ELR (cell line): ENCODE data around the gene RNF220.

ENCODE experiments used
- DNase-seq: peaks from one replicate; pipeline ENCODE4 v3.0.0-alpha.2; 2015; ENCODE audit warnings: low read depth

RNF220 gene

DNA sequence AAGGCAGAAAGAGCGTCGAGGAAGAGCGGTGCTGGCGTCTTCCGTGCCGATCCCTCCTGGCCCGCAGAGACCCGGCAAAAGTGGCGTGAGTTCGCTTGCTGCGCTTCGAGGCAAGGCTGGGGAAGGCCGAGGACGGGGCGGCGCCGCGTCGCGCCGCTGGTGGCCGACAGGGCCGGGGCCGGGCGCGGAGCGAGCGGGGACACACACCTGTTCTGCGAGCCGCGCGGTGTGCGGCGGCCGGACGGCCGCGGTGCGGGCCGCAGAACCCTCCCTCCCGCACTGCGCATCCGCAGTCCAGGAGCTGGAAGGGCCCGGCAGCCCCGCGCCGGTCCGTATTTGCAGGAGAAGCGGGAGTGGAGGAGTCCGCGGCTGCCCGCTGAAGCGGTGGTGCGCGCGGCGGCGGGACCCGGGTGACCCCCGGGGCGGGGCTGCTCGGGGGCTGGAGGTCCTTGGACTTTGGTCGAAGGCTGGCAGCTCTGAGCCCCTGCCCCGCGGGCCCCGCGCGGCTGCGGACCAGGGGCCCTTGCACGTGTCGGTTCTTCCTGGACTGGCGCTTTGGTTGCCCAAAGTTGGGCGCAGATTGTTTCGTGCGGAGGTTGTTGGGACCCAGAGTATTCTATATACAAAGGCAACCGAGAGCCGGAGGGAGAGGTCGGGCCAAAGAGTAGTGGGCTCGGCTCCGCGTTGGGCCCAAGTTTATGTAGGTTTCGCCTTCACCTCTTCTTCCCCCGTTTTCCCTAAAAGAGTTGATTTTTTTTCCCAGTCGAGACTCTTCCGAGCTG is 2.6 kb downstream of the RNF220 start:
- DNase-seq: no peak

DNA sequence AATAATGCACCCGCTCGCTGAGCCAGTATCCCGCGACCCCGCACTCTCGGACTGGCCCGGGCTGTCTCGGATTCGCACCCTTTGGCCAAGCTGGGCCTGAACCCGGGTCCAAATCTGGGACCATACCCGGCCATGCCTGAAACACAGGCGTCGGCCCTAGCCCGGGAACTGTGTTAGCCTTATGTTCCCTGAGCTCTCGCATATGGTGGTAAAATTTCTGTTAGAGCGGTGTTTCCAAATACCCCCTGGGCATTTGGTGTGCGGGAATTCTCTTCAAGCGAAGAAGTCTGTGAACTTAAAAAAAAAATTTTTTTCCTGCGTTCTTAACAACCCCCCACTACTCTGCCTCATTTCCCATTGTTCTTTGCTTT is 3.1 kb downstream of the RNF220 start:
- no peak for DNase-seq

DNA sequence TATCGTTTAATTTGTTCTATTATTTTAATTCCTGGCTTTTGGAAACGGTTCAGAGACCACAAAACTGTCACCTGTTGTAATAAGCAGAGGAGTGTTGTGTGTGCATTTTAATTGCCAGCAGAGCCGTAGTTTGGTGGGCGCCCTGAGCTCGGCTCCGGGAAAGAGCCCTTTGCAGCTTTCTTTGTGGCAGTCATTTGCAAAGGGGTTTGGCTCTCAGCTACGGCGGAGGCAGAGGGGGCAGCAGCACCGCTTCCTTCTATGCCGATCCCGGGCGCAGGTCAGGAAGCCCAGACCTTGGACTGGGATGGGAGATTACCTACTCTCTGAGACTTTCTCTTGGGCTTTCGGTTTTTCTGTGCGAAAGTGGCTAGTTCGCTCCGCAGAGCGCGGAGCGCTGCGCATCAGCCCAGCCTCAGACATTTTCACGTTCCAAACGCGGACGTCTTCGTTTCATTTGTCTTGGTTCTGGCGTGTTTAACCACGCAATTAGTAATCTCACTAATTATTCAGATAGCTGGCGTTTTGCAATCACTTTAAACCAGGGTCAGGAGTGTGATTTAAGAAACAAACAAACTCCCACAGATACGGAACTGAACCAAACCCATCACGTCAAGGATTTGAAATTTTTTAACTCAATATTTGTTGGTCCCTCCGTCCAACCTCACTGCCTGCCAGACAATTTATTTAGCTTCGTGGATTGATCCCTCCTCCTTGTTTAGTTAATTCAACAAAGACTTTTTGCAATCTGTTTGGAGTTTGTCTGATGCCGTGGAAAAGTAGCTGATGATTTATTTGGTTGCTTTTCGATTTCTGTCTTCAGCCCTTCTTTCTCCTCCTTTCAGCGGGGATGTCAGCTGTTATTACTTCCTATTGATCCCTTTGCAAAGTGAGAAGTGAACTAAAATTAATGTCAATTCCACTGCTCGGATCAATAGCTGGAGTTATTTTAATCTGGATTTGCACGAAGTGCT is 3.9 kb downstream of the RNF220 start:
- DNase-seq: no peak

DNA sequence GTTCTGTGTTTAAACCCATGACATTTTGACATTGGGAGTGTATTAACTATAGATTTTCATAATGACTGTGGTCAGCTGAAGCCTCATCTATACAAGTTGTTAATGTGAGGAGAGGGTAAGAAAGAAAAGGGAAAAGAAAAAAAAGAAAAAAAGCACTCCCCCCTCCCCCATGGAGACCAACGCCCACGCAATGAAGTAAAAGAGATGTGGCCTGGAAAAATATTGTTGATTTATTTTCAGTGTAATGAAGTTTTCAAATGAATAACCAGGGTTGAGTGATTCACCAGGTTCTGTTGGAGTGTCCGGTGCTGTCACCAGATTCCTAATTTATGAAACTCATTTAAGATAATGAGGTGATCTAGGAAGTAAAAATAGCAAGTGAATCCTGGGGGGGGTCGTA is 4.7 kb downstream of the RNF220 start:
- no peak for DNase-seq

DNA sequence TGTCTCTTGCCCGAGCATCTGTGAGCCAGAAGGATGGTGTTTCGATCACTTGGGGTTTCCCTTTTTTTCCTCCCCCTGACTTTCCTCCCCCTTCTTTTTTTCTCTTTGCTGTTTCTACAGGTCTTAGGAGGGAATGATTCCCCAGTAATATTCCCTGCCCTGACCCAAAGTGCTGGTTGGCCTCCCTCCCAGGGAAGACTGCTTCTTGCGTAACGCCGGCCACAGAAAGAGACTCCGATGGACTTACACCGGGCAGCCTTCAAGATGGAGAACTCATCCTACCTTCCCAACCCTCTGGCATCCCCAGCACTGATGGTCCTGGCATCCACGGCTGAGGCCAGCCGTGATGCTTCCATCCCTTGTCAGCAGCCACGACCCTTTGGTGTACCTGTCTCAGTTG is 6.8 kb downstream of the RNF220 start:
- no peak for DNase-seq

DNA sequence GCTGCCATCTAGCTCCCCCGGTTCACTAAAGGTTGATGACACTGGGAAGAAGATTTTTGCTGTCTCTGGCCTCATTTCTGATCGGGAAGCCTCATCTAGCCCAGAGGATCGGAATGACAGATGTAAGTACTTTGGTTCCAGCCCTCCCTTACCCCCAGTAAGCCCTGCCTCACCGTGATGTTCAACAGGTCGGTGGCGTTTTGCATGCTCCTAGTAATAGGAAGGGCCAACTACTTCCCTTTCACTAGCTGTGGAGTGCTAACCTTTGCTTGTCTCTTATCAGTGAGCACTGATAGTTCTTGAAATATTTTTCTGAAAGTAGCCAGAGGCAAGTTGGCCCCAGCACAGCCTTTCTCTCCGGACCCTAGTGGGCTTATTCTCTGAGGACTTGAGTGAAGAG is 7.5 kb downstream of the RNF220 start:
- DNase-seq: no peak

DNA sequence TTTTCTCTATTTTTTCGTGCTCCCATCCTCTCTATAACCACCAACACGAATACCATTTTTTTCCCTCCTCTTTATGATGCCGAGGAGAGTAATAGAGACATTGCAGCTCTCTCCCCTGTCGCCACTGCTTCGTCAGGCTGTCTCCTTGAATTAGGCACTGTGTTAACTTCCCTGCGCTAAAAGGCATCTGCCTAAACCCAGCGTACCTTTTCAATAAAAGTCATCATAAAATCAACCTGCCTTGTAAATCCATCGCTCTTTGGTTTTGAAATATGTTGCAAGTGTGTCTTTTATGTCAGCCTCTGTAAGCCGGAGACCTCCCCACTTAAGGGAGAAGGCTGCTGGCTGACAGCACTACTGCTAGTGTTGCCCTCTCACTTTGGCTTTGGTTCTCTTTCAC is 8.7 kb downstream of the RNF220 start:
- no peak for DNase-seq

DNA sequence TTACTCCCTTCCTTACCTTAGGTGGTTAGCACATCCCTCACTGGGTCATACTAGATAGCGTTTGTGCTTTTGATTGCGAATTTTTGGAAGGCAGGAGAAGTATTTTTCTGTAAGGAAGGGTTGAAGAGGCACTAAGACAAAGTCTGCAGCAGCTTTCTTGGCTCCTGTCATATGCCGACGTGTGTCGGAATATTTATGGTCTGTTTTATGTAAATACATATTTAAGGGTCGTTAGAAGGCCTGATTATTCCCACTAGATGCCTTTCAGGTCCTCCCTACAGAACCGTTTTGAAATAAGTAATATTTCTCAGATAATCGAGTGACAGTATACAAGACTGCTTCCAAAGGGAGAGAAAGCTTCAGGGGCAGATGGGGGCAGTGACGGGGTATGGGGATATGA is 10.0 kb downstream of the RNF220 start:
- DNase-seq: no peak

DNA sequence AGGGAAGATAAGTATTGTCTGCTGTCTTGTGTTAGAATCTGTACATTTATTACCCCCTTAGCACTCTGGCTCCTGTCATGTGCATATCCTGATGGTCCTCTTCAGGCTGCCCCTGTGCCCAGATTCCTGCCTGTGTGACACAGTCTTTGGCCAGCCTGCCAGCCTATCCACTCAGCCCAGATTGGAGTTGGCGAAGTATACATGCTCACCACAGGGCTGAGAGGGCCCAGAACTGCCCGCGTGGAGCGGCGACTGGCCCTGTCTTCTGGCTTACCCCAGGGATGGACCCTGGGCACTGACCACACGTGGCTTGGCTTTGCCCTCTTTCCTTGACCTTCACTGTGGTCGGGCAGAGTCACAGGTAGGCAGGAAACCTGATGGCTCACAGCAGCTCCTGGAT is 11.4 kb downstream of the RNF220 start:
- no peak for DNase-seq

DNA sequence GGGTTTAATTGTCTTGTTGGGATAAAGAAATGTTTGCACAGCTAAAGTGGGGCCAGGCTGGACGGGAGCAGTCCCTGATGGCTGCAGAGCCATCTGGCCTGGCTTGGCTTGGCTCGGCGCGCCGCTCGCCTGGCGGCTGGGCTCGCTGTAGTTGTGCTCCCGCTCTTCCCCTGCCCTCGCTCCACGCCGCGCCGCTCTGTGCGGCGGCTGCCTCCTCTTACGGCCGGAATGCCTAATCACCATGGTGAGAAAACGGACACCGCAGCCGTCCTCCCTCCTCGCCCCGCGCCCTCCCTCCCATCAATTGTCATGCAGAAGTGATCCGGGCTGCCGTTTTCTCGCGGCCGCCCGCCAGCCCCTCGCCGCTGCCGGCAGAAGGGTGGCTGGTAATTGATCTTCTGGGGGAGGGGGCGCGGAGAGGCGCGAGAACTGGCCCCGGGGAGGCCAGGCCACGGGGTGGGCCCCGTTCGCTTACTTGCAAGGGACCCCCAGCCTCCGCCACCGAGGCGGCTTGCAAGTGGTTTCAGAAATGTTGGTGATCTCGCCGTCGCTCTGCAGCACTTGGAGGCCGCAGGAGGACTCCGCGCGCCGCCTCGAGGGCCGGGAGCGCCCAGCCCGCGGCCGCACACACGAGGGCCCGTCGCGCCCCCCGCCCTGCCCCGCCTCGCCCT is 12.4 kb downstream of the RNF220 start:
- DNase-seq: no peak

DNA sequence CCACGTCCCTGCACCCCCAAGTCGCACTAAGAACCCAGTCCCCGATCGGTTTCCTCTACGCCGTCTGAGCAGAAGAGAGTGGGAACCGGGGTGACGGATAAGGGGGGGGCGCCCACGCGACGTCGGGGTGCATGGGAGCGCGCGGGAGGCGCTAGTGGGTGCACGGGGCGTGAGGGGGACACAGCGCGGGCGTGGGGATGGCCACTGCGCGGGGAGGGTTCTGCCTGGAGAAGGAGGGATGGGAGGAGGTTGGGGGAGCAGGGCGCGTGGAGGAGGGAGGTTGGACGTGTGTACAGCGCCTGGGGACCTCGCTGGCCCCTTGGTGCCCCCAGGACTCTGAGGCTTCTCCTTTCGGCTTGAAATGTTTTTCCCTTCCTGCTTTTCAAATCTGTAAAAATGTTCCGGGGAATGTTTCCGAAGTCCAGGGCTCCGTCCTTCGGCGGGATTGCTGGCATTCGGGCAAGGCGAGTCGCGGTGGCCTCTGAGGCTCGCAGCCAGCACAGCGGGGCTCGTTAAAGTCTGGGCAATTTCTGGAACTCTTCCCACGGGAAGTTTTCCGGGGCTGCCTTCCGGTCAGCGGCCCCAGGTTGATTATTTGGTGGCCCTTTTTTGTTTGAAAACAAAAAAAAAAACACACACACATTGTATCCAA is 13.1 kb downstream of the RNF220 start:
- no peak for DNase-seq

DNA sequence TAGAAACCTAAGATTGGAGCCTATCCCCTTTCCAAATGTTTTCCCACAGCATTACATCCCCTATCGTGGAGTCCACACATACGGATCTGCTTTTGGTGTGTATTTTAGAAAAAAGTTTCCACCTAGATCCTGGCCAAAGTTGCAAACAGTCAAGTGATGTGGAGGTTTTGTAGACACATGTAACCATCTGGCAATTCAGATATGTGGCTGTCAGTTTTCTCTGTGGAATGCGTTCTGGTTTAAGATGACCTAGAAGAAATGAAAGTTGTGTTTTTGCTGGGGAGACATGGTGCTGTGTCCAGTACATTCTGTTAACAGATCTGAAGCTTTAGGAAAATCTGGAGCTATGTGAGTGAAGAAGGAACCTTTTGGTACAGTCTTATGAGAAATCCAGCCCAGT is 14.8 kb downstream of the RNF220 start:
- DNase-seq: no peak

DNA sequence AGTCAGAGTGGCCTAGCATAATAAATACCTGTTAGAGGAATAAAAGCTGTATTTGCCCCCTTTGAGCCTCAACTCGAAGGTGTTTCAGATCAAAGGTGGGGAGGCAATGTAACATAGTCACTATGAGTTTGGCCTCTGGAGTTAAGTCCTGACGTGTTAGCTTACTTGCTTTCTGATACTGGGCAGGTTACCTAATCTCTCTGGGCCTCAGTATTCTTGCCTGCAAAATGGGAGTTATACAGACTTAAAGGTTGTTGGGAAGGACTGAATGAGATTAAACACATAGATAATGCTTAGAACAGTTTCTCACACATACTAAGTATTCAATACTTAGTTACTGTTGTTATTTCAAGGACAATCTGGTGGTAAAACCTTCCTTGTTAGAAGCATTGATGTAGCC is 15.5 kb downstream of the RNF220 start:
- DNase-seq: no peak

DNA sequence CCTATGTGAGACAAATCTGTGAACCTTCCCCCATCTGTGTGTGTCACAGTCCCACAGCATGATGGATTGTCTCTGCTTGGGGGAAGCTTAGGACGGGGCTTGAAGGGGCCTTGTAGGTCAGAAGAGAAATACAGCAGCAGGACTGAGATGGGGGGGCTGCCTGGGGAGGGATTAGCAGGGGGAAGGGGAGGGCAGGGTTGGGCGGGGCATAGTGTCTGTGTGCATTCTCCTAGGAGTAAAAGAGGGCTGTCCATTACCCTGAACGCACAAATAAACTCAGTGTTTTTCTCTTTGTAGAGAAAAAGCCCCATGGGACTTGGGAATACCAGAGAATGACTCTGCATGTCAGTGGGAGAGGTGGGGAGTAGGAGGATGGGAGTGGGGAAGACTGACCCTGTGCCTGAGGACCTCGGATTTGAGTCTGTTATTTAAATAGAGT is 16.4 kb downstream of the RNF220 start:
- DNase-seq: no peak

DNA sequence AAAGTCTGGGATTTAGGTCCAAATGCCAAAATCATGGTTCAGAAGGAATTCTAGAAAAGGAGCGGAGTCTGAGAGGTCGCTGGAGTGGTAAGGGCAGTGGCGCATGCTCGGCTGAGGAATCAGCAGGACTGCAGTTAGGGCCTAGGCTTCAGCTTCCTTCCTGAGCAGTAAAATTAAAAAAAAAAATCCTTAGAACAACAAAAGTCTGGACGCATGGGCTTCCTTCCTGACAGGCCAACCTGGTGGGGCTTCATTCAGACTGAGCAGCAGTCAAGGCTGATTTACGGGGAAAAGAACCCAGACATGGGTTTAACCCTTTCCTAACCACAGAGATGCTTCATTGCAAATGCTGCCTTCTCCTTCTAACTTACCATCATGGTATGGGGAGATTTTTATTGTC is 17.1 kb downstream of the RNF220 start:
- DNase-seq: no peak

DNA sequence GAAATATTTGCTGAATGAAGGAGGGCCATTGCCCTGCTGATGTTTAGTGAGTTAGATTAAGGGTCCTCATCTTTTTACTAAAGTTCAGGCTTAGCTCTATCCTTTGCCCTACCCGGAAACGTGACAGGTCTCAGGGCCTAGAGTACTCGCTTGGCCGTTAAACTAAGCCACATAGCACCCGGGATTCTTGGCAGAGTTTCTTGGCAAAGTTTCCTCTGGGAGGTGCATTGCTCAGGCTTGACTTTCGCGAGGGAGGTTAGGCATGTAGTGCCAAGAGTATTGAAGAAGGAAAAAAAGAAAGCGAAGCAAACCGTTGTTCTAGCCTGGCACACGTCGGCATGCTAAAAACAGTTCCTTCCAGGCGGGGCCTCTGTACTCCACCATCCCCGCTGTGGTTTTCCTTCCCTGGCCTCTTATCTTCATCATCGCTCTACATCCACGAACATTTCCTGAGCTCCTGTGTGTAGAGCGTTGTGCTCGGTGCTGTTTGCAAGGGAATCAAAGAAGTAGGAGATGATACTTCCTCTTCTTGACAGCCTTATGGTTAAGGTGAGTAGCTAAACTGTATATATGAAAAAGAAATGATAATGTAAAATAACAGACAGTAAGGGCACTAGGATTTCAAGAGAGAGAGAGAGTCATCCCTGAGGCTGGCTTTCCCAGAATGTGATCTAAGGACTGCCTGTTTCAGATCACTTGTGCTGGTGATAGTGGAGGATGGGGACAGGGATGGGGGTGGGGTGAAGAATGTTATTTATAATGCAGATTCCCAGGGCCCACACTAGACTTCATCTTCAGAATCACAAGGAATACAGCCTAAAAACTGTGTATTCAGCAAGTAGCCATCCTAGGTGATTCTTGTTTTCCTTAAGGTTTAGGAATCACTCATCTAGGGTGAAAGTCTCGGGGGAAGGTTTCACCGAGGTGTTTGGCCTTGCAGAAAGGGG is 18.8 kb downstream of the RNF220 start:
- peak; percentile 18 for DNase-seq

DNA sequence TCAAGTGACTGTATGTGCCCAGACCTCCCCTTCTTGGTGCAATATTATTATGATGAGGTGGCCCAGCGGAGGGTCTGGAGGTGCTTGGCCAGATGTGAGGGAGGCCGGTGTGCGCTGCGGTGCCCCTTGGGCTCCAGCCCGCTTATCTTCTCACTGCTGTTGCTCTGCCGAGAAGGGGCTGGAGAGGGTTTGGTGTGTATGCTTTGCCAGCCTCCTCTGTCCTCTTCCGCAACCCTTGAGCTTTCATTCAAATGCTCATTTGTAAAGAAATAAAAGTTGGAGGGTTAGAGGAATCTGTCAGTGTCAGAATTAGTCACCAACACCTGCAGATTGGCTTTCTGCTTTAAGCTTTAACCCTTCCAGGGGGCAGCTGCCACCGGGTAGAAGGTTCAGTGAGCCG is 19.7 kb downstream of the RNF220 start:
- DNase-seq: no peak

DNA sequence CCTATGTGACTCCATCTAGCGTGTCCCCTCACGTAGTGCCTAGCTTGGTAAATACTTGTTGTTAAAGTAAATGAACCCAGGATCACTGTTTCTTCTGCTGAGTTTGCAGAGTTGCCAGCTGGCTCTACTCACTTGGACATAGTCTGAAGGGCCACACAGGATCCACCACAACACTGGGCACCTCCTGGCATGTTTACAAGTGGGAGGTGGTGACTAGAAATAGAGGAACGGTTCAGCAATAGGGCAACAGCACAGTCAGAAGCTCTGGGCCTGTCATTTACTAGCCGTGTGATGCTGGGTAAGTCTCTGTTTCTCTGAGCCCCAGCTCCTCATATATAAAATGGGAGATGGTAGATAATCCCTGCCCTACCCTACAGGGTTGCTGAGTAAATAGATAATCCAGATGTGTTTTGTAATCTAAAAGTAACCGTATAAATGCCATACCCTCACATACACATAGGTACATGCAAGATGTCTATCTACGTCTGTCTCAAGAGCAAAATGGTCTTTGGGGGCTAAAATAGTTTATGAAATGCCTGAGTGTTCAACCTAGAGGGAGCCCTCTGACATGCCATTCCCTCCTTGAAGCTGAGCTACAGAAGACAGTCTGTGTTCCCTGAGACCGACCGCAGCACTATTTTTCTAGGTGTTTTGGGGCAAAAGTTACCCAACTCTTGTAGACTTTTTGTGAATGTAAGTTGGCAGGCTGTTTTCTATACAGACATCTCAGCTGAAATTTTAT is 20.5 kb downstream of the RNF220 start:
- no peak for DNase-seq

DNA sequence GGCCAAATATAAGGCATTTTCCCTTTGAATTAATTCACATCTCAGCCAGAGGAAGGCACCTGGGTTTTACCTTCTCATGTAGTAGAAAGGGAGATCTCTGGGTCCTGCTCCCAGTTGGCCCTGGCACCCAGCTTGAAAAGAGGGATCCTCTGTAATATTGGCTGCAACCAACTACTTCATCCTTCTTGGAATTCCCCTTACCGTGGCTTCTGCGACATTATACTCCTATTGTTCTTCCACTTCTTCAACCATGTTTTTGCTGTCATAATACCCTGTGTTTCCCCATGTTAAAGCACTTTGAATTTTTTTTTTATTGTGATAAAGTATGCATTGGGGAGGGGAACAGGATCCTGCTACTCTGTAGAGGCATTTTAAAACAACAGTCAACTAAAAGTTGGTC is 26.8 kb downstream of the RNF220 start:
- no peak for DNase-seq

DNA sequence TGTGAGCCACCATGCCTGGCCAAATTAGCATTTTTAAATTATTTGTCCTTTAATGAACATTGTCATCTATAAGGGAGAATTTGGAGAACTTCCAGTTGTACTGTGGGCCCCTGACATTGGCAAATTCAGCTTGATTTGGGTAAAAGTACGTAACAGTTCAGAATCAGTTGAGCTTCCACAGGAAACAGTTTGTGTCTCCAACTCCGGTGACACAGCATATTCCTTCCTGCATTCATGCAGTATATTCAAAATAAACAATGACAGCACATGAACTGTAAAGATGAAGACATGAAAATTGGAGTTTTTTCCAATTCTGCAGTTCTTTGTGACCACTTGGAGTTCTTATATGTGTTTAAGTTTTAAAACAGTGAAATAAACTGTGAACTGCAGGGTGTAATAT is 28.2 kb downstream of the RNF220 start:
- DNase-seq: no peak
